Renal cortex interstitium (tissue), 15 donors: ENCODE measurements around the gene SLC25A24. TPM values are rescaled to one million over a fixed set of nuclear protein-coding genes. Genes with fewer than 3 reads are reported as not detected.
A peak's percentile ranks its signal among the peaks of the same experiment; 100 is the strongest.
"Not testable (repeated sequence)": the region's sequence is repeated elsewhere in the genome, so short reads cannot be mapped to it uniquely, and the experiment has no call there.

Source experiments
- DNase-seq, 11 donors: peaks; one replicate each; pipeline ENCODE4 v3.0.0-alpha.2; 2013; ENCODE audit warnings: low read depth in 9 of 11, low spot score in 4 of 11; ENCODE audit errors: extremely low read depth in 1 of 11
- long read RNA-seq, 16 experiments: transcript quantifications; one replicate each; lab custom pipeline, GENCODE V29; 2026
- polyA plus RNA-seq, 3 donors: library from polyadenylated mRNA; unstranded; fragments of 120-200 nt; gene quantifications; one replicate each; pipeline ENCODE4 v1.2.1, GENCODE V29; 2013; ENCODE audit not compliant: insufficient read length in 3 of 3

SLC25A24 gene
- 10 to 100 TPM; 41.1 to 53.9 (median 44.5) TPM for polyA plus RNA-seq
- long read RNA-seq, donor 1, full-length matches to known transcripts = 22 of 22 reads
- long read RNA-seq, donor 1, partial matches to known transcripts = 0 of 22 reads
- long read RNA-seq, donor 1, other reads (novel, unspliced or antisense) = 0 of 22 reads
- long read RNA-seq, donor 2, full-length matches to known transcripts = 10 of 10 reads
- long read RNA-seq, donor 2, partial matches to known transcripts = 0 of 10 reads
- long read RNA-seq, donor 2, other reads (novel, unspliced or antisense) = 0 of 10 reads
- long read RNA-seq, donor 3, full-length matches to known transcripts = 38 of 88 reads
- long read RNA-seq, donor 3, partial matches to known transcripts = 50 of 88 reads
- long read RNA-seq, donor 3, other reads (novel, unspliced or antisense) = 0 of 88 reads
- long read RNA-seq, donor 4, full-length matches to known transcripts = 17 of 34 reads
- long read RNA-seq, donor 4, partial matches to known transcripts = 17 of 34 reads
- long read RNA-seq, donor 4, other reads (novel, unspliced or antisense) = 0 of 34 reads
- long read RNA-seq, donor 5 = 0 reads
- long read RNA-seq, donor 6, full-length matches to known transcripts = 19 of 32 reads
- long read RNA-seq, donor 6, partial matches to known transcripts = 13 of 32 reads
- long read RNA-seq, donor 6, other reads (novel, unspliced or antisense) = 0 of 32 reads
- long read RNA-seq, donor 7, full-length matches to known transcripts = 14 of 26 reads
- long read RNA-seq, donor 7, partial matches to known transcripts = 12 of 26 reads
- long read RNA-seq, donor 7, other reads (novel, unspliced or antisense) = 0 of 26 reads
- long read RNA-seq, donor 8, full-length matches to known transcripts = 24 of 34 reads
- long read RNA-seq, donor 8, partial matches to known transcripts = 10 of 34 reads
- long read RNA-seq, donor 8, other reads (novel, unspliced or antisense) = 0 of 34 reads
- long read RNA-seq, donor 9, full-length matches to known transcripts = 19 of 47 reads
- long read RNA-seq, donor 9, partial matches to known transcripts = 28 of 47 reads
- long read RNA-seq, donor 9, other reads (novel, unspliced or antisense) = 0 of 47 reads
- long read RNA-seq, donor 10, full-length matches to known transcripts = 19 of 32 reads
- long read RNA-seq, donor 10, partial matches to known transcripts = 13 of 32 reads
- long read RNA-seq, donor 10, other reads (novel, unspliced or antisense) = 0 of 32 reads
- long read RNA-seq, donor 11, full-length matches to known transcripts = 17 of 31 reads
- long read RNA-seq, donor 11, partial matches to known transcripts = 14 of 31 reads
- long read RNA-seq, donor 11, other reads (novel, unspliced or antisense) = 0 of 31 reads
- long read RNA-seq, donor 12, full-length matches to known transcripts = 5 of 5 reads
- long read RNA-seq, donor 12, partial matches to known transcripts = 0 of 5 reads
- long read RNA-seq, donor 12, other reads (novel, unspliced or antisense) = 0 of 5 reads
- long read RNA-seq, donor 13, full-length matches to known transcripts = 34 of 77 reads
- long read RNA-seq, donor 13, partial matches to known transcripts = 43 of 77 reads
- long read RNA-seq, donor 13, other reads (novel, unspliced or antisense) = 0 of 77 reads
- long read RNA-seq, donor 14, full-length matches to known transcripts = 24 of 34 reads
- long read RNA-seq, donor 14, partial matches to known transcripts = 10 of 34 reads
- long read RNA-seq, donor 14, other reads (novel, unspliced or antisense) = 0 of 34 reads
- long read RNA-seq, donor 15, full-length matches to known transcripts = 5 of 11 reads
- long read RNA-seq, donor 15, partial matches to known transcripts = 6 of 11 reads
- long read RNA-seq, donor 15, other reads (novel, unspliced or antisense) = 0 of 11 reads
- long read RNA-seq, donor 16, full-length matches to known transcripts = 45 of 109 reads
- long read RNA-seq, donor 16, partial matches to known transcripts = 64 of 109 reads
- long read RNA-seq, donor 16, other reads (novel, unspliced or antisense) = 0 of 109 reads

DNA sequence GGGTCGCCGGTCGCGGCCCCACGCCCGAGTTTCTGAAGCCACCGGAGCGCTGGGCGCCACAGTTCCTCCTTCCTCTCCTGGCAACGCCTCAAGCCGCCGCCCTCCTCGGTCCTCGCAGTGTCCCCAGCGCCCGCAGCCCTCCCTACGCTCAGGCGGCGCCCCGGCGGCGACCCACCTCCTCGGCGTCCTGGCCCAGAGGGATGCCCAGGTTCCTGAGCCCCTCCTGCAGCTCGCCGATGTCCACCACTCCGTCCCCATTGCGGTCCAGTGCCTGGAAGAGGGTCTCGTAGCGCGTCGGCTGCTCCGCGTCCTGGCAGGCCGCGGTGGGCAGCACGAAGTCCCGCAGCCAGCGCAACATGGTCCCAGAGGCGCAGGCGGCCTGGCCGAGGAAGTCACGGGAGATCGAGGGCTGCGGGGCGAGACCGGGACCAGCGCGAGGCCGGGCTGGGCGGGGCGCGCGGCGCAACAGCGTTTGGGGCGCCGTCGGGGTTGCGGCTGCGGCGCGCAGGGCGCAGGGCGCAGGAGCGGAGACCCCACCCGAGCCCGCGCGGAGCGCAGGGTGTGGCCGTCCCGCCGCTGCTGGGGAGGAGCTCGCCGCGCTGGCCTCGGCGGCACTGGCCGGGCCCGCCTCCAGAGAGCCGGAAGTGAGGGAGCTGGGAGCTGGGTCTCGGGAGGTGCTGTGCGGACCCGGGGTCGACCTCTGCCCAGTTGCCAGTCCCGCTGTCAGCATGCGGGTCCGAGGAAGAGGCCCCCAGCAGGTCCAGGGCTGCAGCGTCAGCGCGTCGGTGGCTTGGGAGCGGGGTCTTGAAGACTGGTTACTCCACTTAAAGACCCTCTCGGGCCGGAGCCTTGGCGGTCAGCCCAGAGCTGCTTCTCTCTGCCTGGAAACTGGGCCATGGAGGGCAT is at the start of gene SLC25A24:
Gene SLC25A24, minus strand, starts transcription at position 563 of the 906 bp plus-strand sequence. Its CDS starts 205 bp downstream, at position 358.
- peak in 10 of 11 donors; percentile 50 to 82 (median 70) for DNase-seq

DNA sequence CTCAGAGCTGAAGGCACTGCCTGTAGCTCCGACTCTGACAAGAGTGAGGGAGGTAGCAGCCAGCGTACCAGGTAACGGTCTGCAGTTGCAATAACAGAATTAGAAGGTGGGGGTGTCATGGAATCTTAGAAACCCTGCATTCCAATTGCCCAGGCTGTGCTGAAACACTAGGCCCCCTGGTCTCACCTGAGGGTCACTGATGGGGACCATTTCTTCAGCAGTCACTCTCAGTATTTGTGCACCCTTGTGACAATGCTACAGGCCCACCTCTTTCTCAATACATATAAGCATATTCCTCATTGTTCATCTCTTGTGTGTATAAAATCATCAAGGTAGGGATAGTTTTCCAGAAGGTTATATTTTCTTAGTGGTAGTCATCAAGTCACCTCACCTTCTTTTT is 43.8 kb upstream of the SLC25A24 start, which contains the start of gene NBPF4:
Gene NBPF4, minus strand, starts transcription at position 101 of the 400 bp plus-strand sequence. CDS start 315 bp downstream, outside the sequence.
- not testable (repeated sequence) for DNase-seq

DNA sequence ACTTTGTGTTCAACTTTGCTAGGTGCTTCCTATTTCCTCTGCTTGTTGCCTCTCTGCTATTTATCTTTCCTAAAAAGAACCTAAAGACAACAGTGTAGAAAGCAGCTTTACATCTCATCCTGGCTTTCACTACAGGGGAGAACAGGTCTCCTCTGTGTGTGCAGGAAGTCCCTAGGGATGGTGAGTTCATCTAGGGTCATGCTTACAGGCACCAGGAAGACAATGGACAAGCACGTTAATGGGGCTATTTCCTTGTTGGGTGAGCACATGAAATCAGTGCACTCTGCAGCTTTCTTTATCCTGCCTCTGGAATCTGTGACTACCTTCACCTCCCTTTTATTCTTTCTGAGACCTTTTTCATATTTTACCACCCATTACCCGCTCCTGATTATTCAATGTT is 39.3 kb upstream of the SLC25A24 start:
- not testable (repeated sequence) for DNase-seq

DNA sequence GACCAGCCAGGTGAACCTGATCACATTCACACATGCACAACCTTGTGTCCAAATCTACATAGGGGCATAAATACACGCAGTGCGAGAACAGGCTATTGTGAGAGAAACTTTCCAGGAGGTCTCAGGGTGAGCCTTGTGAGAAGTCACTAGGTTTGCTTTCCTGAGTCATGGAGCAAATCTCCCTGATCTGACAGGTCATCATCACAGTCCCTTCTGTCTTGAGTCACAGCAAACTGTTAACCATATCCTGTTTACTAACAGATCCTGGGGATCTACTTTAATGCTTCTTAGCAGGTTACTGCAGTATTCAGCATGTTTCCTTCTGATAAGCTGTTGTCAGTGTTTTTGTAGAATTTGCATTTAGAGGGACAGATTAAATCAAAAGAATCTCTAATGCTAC is 35.2 kb upstream of the SLC25A24 start:
- not testable (repeated sequence) for DNase-seq

DNA sequence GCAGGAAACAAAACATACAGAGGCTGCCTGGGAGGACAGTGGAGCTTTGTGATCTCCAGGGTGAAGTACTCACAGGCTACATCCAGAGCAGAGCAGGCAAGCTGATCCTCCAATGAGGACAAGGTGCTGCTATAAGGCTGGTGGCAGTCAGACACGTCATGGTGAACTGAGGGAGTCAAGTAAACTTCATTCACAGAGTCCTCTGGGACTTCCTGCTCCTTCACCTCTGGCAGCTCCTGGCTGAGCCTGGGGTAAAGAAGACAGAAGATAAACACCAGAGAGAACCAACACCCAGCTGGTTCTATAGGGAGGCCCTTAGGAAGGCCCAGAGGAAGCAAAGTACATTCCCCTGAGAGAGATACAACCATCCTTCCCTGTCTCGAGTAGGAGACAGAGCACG is 32.0 kb upstream of the SLC25A24 start:
- not testable (repeated sequence) for DNase-seq

DNA sequence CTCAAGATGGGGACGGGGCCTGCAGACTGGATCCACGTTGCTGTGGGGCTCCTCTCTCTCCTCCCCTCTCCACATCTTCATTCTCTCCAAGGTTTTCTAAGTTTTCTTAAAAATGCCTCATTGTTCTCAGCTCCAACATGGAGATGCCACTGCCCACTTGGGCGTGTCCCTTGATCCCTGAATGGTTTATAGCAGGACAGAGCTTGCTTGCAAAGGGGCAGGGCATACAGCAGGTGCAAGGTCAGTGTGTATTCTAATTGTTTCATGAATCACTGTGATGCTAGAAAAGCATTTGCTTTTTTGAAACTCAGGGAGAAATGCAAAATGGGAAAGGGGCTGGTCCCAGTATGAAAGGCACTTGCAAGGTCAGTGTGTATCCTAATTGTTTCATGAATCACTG is 29.8 kb upstream of the SLC25A24 start:
- DNase-seq = not testable (repeated sequence)

DNA sequence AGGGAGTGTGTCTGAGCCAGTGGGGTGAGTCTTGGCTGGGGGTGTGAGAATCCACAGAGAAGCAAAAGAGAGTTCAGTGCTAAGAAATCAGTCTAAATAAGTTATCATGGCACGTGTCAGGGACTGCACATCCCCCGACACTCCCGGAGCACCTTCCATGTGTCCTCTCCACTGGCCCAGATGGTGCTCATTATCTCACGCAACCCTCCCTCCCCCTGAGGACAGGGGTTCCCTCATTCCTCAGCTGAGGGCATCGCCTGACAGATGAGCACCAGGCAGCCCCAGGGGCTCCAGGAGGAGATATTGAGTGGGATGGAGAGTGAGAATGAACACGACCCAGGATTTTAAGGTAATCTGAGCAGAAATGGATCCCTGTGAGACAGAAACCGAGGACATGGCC is 27.6 kb upstream of the SLC25A24 start:
- DNase-seq = not testable (repeated sequence)

DNA sequence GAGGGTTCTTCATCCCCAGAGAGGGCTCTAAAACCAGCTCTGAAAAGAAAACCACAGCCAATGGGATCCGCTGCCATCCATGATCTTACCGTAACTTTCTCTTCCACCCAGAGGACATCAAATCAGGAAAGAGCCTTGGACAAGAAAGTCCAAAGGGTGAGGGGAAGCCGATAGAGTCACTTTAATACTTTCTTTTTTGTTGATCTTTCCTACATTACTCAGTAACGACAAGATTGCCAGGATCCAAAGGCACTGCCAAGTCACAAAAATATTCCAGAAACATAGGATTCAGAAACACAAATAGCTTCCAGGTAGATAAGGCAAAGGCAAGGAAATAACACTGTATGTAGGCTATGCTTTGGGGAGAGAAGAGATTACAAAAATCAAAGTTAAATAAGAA is 26.7 kb upstream of the SLC25A24 start:
- not testable (repeated sequence) for DNase-seq

DNA sequence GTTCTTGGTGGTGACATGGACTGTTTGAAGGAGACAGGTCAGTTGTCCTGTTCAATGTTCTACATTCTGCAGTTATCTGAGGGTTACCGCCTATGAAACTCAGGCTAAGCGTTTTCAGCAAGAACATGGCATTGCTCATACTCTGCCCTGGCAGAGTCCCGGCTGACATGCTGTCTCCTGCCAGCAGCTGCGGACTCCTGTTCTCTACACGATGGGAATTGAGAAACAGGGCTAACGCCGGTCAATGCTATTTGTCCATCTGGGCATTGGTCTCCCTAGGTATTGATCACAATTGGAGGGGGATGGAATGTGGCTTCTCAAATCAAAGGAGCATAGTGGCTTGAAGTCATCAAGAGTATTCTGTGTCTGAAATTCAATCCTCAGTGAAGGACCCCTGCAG is 23.1 kb upstream of the SLC25A24 start:
- not testable (repeated sequence) for DNase-seq

DNA sequence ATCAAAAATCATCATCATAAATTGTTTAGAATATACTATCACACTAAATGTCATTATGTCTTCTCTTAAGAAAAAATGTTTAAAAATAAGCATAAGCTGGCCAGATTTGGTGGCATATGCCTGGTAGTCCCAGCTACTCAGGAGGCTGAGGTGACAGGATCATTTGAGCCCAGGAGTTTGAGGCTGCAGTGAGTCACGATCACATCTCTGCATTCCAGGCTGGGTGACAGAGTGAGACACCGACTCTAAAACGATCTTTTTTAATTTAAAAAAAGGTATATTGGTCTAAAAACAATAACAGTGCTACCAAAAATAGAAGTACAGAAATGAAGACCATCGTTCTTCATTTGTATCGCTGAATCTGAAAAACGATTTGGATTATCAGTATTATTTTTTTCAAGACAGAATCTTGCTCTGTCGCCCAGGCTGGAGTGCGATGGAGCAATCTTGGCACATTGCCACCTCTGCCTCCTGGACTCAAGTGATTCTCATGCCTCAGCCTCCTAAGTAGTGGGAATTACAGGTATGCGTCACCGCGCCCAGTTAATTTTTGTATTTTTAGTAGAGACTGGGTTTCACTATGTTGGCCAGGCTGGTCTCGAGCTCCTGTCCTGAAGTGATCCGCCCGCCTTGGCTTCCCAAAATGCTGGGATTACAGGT is 17.5 kb upstream of the SLC25A24 start:
- not testable (repeated sequence) for DNase-seq

DNA sequence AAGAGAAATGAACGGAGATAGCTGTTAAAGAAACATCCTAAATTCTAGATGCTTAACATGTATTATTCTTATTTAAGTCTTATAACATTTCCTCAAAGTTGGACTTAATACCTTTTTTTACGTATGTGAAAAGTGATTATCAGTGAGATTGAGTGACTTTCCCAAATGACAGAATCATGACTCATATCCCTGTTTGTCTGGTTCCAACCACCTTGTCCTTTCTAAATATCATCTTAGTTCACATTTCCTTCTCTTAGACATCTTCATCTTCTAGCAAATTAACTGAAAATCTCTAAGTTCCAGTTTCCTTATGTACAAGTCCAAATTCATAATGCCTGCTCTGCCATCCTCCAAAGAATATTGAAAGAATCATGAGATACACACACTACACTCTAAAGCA is 16.9 kb upstream of the SLC25A24 start:
- not testable (repeated sequence) for DNase-seq

DNA sequence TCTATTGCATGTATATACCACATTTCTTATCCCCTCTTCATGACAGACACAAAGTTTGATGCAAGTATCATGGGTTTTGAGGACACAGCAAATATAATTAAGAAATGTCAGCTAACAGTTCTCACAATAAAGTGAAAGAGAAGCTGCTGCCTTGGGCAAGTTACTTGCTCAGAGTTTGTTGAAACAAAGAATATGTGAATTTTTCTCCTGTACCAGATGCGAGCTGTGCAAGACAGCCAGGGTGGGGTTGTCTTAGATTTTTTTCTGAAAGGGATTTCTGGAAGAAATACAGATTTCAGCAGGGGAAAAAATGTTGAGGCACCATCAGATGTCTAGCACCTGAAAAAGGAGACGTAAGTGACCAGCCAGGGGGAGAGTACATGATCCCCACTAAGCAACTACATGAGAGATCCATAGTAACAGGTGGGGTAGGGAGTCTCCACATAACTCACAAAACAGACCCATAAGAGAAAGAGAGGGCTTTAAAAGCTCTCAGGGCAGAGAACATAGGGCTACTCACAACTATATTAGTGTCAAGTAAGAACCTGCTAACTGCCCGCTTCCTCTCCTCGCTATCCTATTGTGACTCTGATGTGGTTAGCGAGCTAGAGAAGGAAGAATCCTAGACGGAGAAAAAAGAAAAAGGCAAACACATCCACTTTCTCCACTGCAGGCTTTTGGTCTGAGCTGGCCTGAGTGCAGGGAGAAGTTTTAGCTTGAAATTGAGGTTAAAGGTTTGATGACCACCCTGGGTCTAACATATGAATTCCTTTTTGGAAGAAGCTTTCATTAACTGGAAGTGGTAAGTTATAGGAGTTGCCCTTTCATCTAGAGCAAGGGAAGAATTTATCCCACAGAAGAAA is 16.1 kb upstream of the SLC25A24 start:
- DNase-seq = not testable (repeated sequence)

DNA sequence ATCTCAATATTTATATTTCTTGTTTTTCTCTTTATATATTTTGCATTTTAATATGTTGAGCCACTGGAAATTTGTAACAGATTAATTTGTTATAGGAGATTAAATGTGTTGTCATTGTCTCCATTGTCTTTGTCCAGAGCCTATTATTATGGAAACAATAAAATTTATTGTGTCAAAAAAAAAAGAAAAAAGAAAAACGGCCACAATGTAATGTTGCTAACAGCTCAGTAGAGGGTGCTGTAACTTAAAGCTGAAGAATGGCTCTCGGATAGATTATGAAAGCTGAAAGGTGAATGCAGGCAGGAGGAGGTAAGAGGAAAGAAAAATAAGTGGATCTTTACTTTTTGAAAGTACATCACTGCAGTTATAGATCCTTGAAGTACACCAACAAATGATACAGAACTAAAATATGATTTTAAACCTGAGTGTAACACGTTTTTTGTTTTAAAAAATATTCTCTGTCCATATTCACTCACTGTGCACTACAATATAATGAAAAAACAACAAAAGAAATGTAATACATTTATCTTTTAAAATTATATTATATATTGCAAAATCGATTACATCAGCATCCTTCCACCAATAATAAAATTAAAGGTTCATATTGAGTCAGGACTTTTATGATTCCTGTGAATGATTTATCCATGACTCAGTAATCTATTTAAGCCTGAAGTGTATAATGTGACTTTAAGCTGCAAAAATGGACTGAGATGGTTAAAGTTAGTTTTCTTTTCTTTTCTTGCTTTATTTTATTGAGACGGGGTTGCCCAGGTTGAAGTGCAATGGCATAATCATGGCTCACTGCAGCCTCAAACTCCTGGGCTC is 14.7 kb upstream of the SLC25A24 start:
- not testable (repeated sequence) for DNase-seq

DNA sequence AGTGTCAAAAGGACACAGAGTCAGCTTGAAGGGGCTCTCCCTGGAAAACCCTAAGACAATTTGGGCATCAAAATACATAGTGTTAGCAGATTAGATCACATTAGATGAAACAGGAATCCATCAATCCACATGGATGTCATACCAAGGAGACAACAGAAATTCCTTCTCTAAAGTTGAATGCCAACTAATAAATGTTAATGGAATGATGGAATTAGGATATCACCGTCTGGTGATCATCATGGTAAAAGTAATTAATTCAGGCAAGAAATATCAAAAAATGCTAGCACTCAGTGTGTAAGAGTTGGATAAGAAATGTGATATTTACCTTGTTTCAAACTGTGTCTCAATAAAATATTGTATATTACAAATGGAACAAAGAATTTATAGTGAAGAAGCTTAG is 10.9 kb upstream of the SLC25A24 start:
- DNase-seq = no peak
